A673 (cell line): ENCODE results near the gene SPIRE2.

Experiments
- EZH2 ChIP-seq: fragments of 200-600 bp; sonication (generic); IDR thresholded peaks from 2 replicates; pipeline ENCODE4 v1.6.1; 2017; ENCODE audit warnings: borderline replicate concordance, low read depth, mild to moderate bottlenecking, mixed read lengths, antibody characterized with exemption, low read length; ENCODE audit not compliant: poor library complexity, severe bottlenecking
- TF ChIP-seq, protein P1 (sequence below): fragments of 300-800, 200-600 bp; sonication (generic); conservative IDR thresholded peaks from 2 replicates; pipeline ENCODE4 v1.5.1; 2017; ENCODE audit warnings: low read depth, mild to moderate bottlenecking, antibody characterized with exemption, low read length, moderate library complexity, mixed read lengths

DNA sequence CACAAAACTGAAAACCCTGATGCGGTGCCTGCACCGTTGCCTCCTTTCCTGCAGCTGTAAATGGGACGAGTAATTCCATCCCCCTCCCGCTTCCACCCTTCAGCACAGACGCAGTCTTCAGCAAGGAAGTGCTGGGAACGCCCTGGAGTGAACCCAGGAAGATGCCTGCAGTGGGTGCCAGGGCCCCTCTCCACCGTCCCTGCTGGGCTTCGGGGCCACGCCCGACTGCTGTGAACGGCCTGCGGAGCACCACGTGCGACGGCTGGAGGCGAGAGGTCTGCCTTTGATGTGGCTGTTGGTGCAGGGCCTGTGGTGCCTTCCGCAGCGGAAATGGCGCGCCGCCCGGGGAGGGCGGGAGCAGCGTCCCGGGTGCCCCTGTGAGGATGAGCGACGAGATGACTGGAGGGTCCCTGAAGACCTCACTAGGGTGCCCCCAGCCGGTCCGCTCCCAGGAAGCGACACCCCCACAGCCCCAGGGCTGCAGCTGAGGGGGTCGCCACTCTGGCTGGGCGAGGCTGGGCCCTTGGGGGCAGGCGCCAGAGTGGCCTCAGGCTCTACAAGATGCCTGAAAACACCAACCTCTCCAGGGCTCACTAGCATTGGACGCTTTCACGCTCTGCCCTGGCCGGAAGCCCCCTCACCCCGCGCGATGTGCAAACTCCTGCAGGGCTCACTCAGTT lies 89.6 kb downstream of the SPIRE2 start:
- TF ChIP-seq, protein P1, sequence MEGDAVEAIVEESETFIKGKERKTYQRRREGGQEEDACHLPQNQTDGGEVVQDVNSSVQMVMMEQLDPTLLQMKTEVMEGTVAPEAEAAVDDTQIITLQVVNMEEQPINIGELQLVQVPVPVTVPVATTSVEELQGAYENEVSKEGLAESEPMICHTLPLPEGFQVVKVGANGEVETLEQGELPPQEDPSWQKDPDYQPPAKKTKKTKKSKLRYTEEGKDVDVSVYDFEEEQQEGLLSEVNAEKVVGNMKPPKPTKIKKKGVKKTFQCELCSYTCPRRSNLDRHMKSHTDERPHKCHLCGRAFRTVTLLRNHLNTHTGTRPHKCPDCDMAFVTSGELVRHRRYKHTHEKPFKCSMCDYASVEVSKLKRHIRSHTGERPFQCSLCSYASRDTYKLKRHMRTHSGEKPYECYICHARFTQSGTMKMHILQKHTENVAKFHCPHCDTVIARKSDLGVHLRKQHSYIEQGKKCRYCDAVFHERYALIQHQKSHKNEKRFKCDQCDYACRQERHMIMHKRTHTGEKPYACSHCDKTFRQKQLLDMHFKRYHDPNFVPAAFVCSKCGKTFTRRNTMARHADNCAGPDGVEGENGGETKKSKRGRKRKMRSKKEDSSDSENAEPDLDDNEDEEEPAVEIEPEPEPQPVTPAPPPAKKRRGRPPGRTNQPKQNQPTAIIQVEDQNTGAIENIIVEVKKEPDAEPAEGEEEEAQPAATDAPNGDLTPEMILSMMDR = no peak
- TF ChIP-seq EZH2 = no peak
